Body of pancreas (tissue), 4 donors: ENCODE measurements around the gene TMEM178B.

Experiments
- CTCF ChIP-seq, 7 experiments: fragments of 450-650 bp in 4 of 7; fragments of 200-600 bp in 3 of 7; sonication (generic) in 3 of 7; IDR thresholded peaks; one replicate each; pipeline ENCODE4 v1.5.1; 2016 to 2019; ENCODE audit warnings: antibody characterized with exemption in 7 of 7
- POLR2A ChIP-seq, 3 donors: fragments of 450-650 bp; IDR thresholded peaks; one replicate each; pipeline ENCODE4 v1.6.1; 2016; ENCODE audit warnings: antibody characterized with exemption in 3 of 3, mild to moderate bottlenecking in 2 of 3

GRCh38 chr7:141113131-141113530, 39.3 kb downstream of the TMEM178B start:
- TF ChIP-seq POLR2A (IDR thresholded peaks at IDR 0.05): no peak
- no peak for TF ChIP-seq CTCF (IDR thresholded peaks at IDR 0.05)
